Measurements from ENCODE around the gene C19orf67.

- no peak for TF ChIP-seq POLR2A (IDR thresholded peaks at IDR 0.05; ENCODE audit: extremely low read depth, insufficient read length)
- no peak for TF ChIP-seq CTCF (IDR thresholded peaks at IDR 0.05; ENCODE audit: low read depth, low read length)
- TF ChIP-seq, protein P1, sequence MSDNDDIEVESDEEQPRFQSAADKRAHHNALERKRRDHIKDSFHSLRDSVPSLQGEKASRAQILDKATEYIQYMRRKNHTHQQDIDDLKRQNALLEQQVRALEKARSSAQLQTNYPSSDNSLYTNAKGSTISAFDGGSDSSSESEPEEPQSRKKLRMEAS (IDR thresholded peaks at IDR 0.05; ENCODE audit: low read depth, low read length) = no peak
- no peak for TF ChIP-seq MYC (IDR thresholded peaks at IDR 0.05; ENCODE audit: low read depth, low read length)
Measured at GRCh38 chr19:14033946-14034345, 51.6 kb downstream of the C19orf67 start.
